ENCODE results near the gene PIP5K1C.

PIP5K1C gene

GRCh38 chr19:3664879-3665642 is 35.2 kb downstream of the PIP5K1C start:
- Histone ChIP-seq H3K27me3 (replicated peaks; ENCODE audit: control insufficient read depth, insufficient read depth, low read length) (no peaks in the 10 kb centered on the region), H3K9ac (ENCODE audit: low read length) (no peak overlapping the region), H3K4me1 (ENCODE audit: control insufficient read depth, insufficient read depth, low read length) (no peaks in the 10 kb centered on the region), H3K36me3 (ENCODE audit: control insufficient read depth, insufficient read depth, low read length, severe bottlenecking) (peaks cover 29% of the 10 kb centered on the region), H3K9me3 (ENCODE audit: control insufficient read depth, low read length) (no peaks in the 10 kb centered on the region), H3K4me3 (ENCODE audit: low read length) (no peak overlapping the region)
- DNase-seq (ENCODE audit: low read depth): no peak

- H3K4me1 ChIP-seq (ENCODE audit: control insufficient read depth, insufficient read depth, low read length): no peaks in the 10 kb centered on the region
- no peaks in the 10 kb centered on the region for H3K9me3 ChIP-seq (ENCODE audit: control insufficient read depth, low read length)
- H3K27me3 ChIP-seq (replicated peaks; ENCODE audit: control insufficient read depth, insufficient read depth, low read length): no peaks in the 10 kb centered on the region
- no peak overlapping the region for H3K4me3 ChIP-seq (ENCODE audit: low read length)
- no peak for DNase-seq (ENCODE audit: low read depth)
- no peak overlapping the region for H3K9ac ChIP-seq (ENCODE audit: low read length)
- peaks cover 40% of the 10 kb centered on the region for H3K36me3 ChIP-seq (ENCODE audit: control insufficient read depth, insufficient read depth, low read length, severe bottlenecking)
Observed at GRCh38 chr19:3663838-3664237, 36.4 kb downstream of the PIP5K1C start.

GRCh38 chr19:3661284-3662238 is 38.7 kb downstream of the PIP5K1C start:
- Histone ChIP-seq H3K36me3 (ENCODE audit: control insufficient read depth, insufficient read depth, low read length, severe bottlenecking) (peaks cover 55% of the 10 kb centered on the region), H3K4me3 (ENCODE audit: low read length) (no peak overlapping the region), H3K4me1 (ENCODE audit: control insufficient read depth, insufficient read depth, low read length) (no peaks in the 10 kb centered on the region), H3K9me3 (ENCODE audit: control insufficient read depth, low read length) (no peaks in the 10 kb centered on the region), H3K9ac (ENCODE audit: low read length) (no peak overlapping the region), H3K27me3 (replicated peaks; ENCODE audit: control insufficient read depth, insufficient read depth, low read length) (no peaks in the 10 kb centered on the region)
- DNase-seq (ENCODE audit: low read depth): no peak

GRCh38 chr19:3660493-3661219 is 39.6 kb downstream of the PIP5K1C start:
- Histone ChIP-seq H3K27me3 (replicated peaks; ENCODE audit: control insufficient read depth, insufficient read depth, low read length) (no peaks in the 10 kb centered on the region), H3K4me3 (ENCODE audit: low read length) (no peak overlapping the region), H3K9me3 (ENCODE audit: control insufficient read depth, low read length) (no peaks in the 10 kb centered on the region), H3K4me1 (ENCODE audit: control insufficient read depth, insufficient read depth, low read length) (peaks cover 2% of the 10 kb centered on the region), H3K9ac (ENCODE audit: low read length) (no peak overlapping the region), H3K36me3 (ENCODE audit: control insufficient read depth, insufficient read depth, low read length, severe bottlenecking) (peaks cover 55% of the 10 kb centered on the region)
- no peak for DNase-seq (ENCODE audit: low read depth)

- no peak for DNase-seq (ENCODE audit: low read depth)
- Histone ChIP-seq H3K36me3 (ENCODE audit: control insufficient read depth, insufficient read depth, low read length, severe bottlenecking) (peaks cover 55% of the 10 kb centered on the region), H3K9me3 (ENCODE audit: control insufficient read depth, low read length) (no peaks in the 10 kb centered on the region), H3K4me1 (ENCODE audit: control insufficient read depth, insufficient read depth, low read length) (peaks cover 7% of the 10 kb centered on the region), H3K9ac (ENCODE audit: low read length) (no peak overlapping the region), H3K27me3 (replicated peaks; ENCODE audit: control insufficient read depth, insufficient read depth, low read length) (no peaks in the 10 kb centered on the region), H3K4me3 (ENCODE audit: low read length) (no peak overlapping the region)
Observed at GRCh38 chr19:3659746-3660112, 40.5 kb downstream of the PIP5K1C start.

GRCh38 chr19:3658870-3659745 is 41.2 kb downstream of the PIP5K1C start:
- Histone ChIP-seq H3K4me3 (ENCODE audit: low read length) (no peak overlapping the region), H3K9me3 (ENCODE audit: control insufficient read depth, low read length) (no peaks in the 10 kb centered on the region), H3K27me3 (replicated peaks; ENCODE audit: control insufficient read depth, insufficient read depth, low read length) (no peaks in the 10 kb centered on the region), H3K36me3 (ENCODE audit: control insufficient read depth, insufficient read depth, low read length, severe bottlenecking) (peaks cover 50% of the 10 kb centered on the region), H3K9ac (ENCODE audit: low read length) (no peak overlapping the region), H3K4me1 (ENCODE audit: control insufficient read depth, insufficient read depth, low read length) (peaks cover 7% of the 10 kb centered on the region)
- no peak for DNase-seq (ENCODE audit: low read depth)

GRCh38 chr19:3658004-3658869 is 42.0 kb downstream of the PIP5K1C start:
- no peak overlapping the region for H3K9ac ChIP-seq (ENCODE audit: low read length)
- H3K4me1 ChIP-seq (ENCODE audit: control insufficient read depth, insufficient read depth, low read length): peaks cover 7% of the 10 kb centered on the region
- no peaks in the 10 kb centered on the region for H3K9me3 ChIP-seq (ENCODE audit: control insufficient read depth, low read length)
- no peak for DNase-seq (ENCODE audit: low read depth)
- H3K4me3 ChIP-seq (ENCODE audit: low read length): no peak overlapping the region
- H3K27me3 ChIP-seq (replicated peaks; ENCODE audit: control insufficient read depth, insufficient read depth, low read length): no peaks in the 10 kb centered on the region
- peaks cover 44% of the 10 kb centered on the region for H3K36me3 ChIP-seq (ENCODE audit: control insufficient read depth, insufficient read depth, low read length, severe bottlenecking)

GRCh38 chr19:3657395-3657769 is 42.9 kb downstream of the PIP5K1C start:
- Histone ChIP-seq H3K27me3 (replicated peaks; ENCODE audit: control insufficient read depth, insufficient read depth, low read length) (no peaks in the 10 kb centered on the region), H3K9ac (ENCODE audit: low read length) (no peak overlapping the region), H3K9me3 (ENCODE audit: control insufficient read depth, low read length) (no peaks in the 10 kb centered on the region), H3K4me3 (ENCODE audit: low read length) (no peak overlapping the region), H3K4me1 (ENCODE audit: control insufficient read depth, insufficient read depth, low read length) (peaks cover 7% of the 10 kb centered on the region), H3K36me3 (ENCODE audit: control insufficient read depth, insufficient read depth, low read length, severe bottlenecking) (peaks cover 53% of the 10 kb centered on the region)
- no peak for DNase-seq (ENCODE audit: low read depth)

GRCh38 chr19:3656747-3657394 is 43.4 kb downstream of the PIP5K1C start:
- Histone ChIP-seq H3K9ac (ENCODE audit: low read length) (no peak overlapping the region), H3K9me3 (ENCODE audit: control insufficient read depth, low read length) (no peaks in the 10 kb centered on the region), H3K4me1 (ENCODE audit: control insufficient read depth, insufficient read depth, low read length) (peaks cover 7% of the 10 kb centered on the region), H3K36me3 (ENCODE audit: control insufficient read depth, insufficient read depth, low read length, severe bottlenecking) (peaks cover 57% of the 10 kb centered on the region), H3K27me3 (replicated peaks; ENCODE audit: control insufficient read depth, insufficient read depth, low read length) (no peaks in the 10 kb centered on the region), H3K4me3 (ENCODE audit: low read length) (no peak overlapping the region)
- DNase-seq (ENCODE audit: low read depth): no peak

All from adipocyte (in vitro differentiated cells).